ENCODE data around the gene CHST8.

DNA sequence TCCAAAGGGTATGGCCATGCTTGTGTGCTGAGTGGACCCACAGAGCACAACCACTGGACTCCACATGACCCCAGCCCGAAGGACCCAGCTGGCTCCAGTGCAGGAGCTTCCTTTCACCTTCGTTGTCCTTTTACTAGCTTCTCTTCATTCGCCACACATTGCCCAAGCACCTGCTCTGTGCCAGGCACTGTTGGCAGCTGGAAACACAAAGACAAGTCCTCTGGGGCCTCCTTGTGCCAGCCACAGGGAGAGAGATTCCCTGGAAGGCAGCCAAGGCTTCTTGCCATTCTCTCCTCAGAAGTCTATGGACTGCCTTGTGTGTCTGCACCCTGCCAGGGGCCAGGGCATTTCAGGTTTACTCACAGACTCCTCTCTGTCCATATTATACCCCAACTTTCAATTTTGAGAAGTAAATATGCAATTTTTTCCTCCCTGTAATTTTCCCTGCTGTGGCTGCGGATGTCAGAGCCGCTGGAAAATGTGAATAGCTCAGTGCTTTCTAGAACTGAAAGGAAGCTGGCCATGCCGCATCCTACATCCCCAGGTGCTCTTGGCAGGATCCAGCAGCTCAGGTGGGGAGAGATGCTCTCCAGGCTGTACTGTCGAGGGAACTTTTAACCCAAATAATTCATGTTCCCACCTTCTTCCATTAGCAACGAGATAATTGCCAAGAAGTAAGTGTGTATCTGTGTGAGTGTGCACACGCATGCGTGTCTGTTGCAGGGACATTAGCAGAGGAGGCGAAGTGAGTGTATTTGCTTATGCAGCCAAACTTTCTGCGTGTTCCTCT, 57.2 kb downstream of the CHST8 start:
- no peak for TF ChIP-seq POLR2A (IDR thresholded peaks at IDR 0.05)
- TF ChIP-seq, protein P1, sequence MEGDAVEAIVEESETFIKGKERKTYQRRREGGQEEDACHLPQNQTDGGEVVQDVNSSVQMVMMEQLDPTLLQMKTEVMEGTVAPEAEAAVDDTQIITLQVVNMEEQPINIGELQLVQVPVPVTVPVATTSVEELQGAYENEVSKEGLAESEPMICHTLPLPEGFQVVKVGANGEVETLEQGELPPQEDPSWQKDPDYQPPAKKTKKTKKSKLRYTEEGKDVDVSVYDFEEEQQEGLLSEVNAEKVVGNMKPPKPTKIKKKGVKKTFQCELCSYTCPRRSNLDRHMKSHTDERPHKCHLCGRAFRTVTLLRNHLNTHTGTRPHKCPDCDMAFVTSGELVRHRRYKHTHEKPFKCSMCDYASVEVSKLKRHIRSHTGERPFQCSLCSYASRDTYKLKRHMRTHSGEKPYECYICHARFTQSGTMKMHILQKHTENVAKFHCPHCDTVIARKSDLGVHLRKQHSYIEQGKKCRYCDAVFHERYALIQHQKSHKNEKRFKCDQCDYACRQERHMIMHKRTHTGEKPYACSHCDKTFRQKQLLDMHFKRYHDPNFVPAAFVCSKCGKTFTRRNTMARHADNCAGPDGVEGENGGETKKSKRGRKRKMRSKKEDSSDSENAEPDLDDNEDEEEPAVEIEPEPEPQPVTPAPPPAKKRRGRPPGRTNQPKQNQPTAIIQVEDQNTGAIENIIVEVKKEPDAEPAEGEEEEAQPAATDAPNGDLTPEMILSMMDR (IDR thresholded peaks at IDR 0.05) = no peak
